Testis (tissue), 2 donors: ENCODE measurements around the gene CTAG2.
"Not testable (repeated sequence)": the region's sequence is repeated elsewhere in the genome, so short reads cannot be mapped to it uniquely, and the experiment has no call there.

Experiments
- CTCF ChIP-seq, 3 experiments: fragments of 450-650 bp in 2 of 3; fragments of 200-600 bp in 1 of 3; sonication (generic) in 1 of 3; IDR thresholded peaks; one replicate each; pipeline ENCODE4 v1.5.1; 2016 to 2019; ENCODE audit warnings: antibody characterized with exemption in 3 of 3, mild to moderate bottlenecking in 2 of 3, moderate library complexity in 1 of 3
- POLR2A ChIP-seq: fragments of 450-650 bp; IDR thresholded peaks from one replicate; pipeline ENCODE4 v1.6.1; 2017; ENCODE audit warnings: antibody characterized with exemption, mild to moderate bottlenecking, moderate library complexity

DNA sequence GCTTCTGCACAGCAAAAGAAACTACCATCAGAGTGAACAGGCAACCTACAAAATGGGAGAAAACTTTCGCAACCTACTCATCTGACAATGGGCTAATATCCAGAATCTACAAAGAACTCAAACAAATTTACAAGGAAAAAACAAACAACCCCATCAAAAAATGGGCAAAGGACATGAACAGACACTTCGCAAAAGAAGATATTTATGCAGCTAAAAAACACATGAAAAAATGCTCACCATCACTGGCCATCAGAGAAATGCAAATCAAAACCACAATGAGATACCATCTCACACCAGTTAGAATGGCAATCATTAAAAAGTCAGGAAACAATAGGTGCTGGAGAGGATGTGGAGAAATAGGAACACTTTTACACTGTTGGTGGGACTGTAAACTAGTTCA is 37.1 kb upstream of the CTAG2 start:
- TF ChIP-seq POLR2A; CTCF (IDR thresholded peaks at IDR 0.05): not testable (repeated sequence)
